GM15510 (cell line): ENCODE measurements around the gene OVOL1.

Source experiments
- POLR2A ChIP-seq: IDR thresholded peaks from 3 replicates; pipeline ENCODE4 v1.6.1; 2011; ENCODE audit warnings: borderline replicate concordance; ENCODE audit not compliant: insufficient read length; ENCODE audit errors: extremely low read depth

OVOL1 gene

DNA sequence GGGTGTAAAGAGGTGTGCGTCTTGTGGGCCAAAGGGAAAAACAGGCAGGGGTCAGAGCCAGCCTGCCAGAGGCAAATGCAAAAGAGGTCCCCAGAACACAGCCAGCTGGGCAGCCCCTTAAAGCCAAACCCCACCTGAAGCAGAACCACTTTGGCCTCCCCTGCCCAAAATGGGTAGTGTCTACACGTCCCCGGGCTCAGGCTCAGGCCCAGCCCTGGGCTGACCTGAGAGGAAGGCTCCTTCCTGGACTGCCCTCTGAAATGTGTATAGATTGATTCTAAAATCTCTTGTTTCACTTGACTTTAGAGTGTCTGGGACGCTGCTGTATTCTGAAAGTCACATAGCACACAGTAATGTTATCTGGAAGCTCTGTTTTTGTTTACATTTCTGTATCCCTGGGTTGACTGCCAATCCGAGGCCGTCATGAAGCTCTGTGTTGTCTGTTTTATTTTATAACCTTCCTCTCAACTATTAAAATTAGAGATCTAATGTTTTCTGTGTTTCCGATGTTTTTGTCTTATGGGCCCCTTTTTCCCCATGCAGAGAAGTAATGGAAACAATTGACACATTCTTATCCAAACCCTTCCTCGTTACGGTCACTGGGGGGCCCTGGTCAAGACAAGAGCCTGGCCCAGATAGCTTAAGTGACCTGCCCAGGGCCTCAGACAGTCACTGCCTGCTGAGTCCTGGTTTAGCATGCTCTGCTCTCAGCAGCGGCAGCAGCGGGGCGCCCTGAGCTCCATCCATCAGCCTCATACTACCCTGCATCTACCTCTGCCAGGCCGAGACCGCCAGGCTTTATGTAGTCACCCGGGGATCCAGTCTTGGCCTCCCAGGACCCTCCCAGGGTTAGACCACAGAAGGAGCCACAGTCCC lies 10.1 kb downstream of the OVOL1 start:
- no peak for TF ChIP-seq POLR2A

DNA sequence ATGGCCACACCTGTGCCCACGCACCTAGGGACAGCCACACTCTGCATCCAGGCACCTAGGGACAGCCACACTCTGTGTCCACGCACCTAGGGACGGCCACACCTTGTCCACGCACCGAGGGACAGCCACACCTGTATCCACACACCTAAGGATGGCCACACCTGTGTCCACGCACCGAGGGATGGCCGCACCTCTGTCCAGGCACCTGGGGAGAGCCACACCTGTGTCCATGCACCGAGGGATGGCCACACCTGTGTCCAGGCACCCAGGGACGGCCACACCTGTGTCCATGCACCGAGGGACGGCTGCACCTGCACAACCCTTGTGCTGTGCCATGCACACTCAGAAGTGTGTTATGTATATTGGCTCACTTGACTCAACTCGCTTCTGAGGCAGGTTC lies 10.8 kb downstream of the OVOL1 start:
- TF ChIP-seq POLR2A: no peak

GRCh38 chr11:65798882-65799281 lies 12.0 kb downstream of the OVOL1 start:
- no peak for TF ChIP-seq POLR2A

DNA sequence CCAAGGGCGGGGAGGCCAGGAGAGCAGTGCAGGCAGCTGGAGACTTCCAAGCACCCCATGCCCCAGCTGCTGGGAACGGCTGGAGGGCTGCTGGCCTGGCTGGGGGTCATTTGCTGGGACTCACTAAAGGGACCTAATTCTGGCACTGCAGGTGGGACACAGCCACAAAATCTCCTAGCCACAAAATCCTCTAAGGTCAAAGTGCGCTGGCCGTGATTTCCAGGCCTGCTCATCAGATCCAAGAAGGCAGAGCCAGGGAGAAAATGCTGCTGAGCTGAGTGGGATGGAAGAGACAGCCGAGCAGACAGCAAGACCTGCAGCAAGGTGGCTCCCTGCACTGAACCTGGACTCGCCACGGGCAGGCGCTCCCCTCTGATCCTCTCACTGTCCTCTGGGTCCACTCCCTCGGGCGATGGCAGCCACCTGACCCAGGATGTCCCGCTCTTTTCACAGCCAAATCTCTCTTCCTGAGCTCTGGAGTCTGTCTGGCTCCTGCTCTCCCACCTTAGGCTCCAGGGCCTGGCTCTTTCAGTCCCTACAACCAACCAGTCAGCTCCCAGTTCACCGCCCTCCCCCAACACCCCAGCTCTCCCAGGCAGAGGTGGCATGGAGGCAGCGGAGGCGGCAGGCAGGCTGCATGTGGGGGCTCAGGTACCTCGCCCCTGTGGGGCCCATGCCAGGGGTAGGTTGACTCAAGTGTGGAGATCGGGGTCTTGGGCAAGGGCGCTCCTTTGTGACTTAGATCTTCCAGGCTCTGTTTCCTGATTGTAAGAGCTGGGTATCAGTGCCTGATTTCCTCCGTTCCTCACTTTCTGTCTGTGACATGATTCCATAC lies 14.5 kb downstream of the OVOL1 start:
- no peak for TF ChIP-seq POLR2A

- no peak for TF ChIP-seq POLR2A
Observed at GRCh38 chr11:65802841-65803240, 16.0 kb downstream of the OVOL1 start.

DNA sequence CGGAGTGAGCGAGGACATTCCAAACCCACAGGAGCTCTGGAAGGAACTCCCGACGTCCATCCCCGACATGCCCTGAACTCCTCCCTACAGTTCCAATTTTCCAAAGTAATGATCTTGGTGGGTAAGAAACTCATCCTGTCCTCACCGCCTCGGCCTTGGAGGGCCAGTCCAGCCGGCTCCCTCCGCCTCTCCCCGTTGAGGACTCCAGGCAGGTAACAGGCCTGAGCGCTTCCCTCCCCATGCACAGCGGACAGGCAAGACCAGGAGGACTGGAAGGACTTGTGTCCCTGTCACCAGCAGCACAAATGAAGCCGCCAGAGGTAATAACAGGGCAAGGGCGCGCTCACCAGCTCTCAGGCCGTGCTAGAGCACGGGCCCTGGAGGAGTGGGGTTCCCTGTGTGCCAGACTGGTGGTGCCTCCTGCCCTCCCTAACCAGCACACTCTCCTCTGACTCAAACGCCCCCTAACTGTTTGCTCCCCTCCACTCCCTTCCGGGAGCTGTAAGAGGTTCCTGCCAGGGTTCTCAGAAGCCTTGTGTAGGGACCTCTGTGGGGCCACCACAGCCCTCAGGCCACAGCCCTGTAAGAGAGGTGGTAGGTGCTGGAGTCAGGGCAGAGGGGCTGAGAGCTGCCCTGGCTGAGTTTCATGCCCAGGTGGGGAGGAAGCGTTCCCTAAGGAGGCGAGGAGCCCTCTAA lies 17.1 kb downstream of the OVOL1 start:
- TF ChIP-seq POLR2A: no peak

GRCh38 chr11:65806979-65807378 lies 20.1 kb downstream of the OVOL1 start:
- no peak for TF ChIP-seq POLR2A

DNA sequence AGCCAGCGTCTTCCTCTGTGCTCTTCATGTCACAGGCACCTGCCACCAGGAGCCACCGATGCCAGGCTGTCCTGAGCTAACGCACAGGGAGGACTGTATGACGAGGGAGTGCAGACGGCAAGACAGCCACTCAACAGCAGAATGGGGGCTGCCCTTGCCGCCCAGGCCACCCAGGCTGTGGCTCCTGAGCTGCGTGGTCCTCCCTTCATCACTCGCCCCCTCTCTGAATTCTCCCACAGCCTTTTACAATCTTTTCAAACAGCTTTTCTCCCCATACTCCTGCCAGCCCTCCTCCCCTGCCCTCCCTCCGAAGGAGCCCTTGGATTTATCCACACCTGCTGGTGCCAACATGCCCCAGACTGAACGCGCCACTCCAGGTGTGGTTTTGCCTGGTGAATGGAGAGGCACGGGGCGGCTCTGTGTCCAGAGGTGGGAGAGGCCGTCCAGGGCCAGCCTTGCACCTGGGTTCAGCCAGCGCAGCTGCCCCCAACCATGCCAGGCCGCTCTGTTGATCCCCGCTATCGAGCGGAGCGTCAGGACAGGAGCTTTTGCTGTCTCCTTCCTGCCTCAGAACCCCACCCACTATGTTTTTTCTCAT lies 22.0 kb downstream of the OVOL1 start:
- no peak for TF ChIP-seq POLR2A

DNA sequence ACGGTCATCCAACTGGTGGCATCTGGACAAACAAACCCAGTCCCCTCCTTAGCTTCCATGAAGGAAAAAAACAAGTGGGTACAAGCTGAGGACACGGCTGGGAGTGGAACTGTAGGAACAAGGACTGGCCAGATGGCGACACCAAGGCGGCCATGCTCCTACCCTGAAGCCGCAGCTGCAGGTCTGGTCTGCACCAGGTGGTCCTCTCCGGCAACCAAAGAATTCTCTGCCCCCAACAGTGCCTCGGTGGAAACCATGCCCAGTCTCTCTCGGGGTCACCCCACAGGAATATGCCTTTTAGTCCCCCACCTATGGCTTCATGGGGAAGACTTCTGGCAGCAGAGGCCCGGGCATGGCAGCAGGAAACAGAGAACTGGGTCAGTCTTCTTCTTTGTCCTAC lies 22.6 kb downstream of the OVOL1 start:
- no peak for TF ChIP-seq POLR2A

DNA sequence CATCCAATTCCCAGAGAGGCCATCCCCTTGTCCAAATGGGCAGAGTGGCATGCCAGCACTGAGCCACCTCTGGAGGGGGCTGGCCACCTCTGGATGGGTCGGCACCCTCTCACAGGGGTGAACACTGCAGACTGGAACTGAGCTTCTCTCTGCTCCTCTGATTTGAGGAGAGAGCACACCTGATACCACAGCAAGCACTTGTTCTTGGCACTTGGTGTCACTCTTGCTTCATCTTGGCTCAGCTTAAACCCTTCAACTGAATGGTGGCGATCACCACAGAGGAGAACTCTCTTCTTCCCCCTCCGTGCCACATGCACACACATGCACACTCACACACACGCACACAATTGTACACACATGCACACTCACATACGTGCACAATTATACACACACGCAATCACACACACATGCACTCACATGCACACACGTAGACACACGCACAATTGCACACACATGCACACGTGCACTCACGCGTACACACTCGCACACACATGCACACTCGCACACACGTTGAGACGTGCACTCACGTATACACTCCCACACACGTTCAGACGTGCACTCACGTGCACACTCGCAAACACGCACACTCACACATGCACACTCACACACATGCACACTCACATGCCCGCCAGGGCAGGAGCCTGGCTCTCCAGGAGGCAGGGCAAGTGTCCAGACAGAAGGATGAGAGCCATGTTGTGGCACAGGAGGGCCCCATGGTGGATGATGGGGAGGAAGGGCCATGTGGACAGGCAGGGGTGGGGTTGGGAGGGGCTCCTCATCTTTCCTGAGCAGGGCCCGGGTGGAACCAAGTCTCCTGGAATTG lies 23.4 kb downstream of the OVOL1 start:
- TF ChIP-seq POLR2A: no peak

DNA sequence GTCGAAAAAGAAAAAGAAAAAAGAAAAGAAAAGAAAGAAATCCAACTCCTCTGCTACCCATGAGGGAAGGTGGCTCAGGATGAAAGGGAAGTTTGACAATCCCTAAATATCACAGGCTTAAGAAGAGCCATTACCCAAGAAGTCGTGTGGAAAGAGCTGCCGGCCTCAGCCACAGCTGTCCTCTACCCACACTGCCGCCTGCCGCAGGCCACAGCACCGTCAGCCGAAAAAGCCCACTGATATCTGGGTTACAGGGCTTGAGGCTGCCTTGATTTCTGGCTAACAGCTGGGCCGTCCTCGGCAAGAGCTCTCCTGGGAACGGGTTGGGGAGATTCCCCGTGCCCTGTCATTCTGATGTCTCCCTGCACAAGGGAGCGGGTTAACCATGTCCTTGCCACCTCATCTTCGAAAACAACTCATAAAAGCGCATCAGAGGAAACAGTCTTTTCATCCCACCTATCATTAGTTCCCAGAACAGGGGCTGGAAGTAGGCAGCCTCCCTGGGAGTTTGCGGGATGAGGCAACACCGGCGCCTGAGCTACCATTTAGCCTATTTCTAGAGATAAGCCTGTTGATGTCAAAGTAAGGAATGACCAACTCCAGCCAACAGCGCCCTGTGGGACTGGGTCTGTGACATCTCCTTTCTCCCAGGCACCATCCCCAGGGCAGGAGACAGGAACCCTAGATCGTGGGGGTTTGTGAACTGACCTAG lies 25.1 kb downstream of the OVOL1 start:
- TF ChIP-seq POLR2A: no peak

DNA sequence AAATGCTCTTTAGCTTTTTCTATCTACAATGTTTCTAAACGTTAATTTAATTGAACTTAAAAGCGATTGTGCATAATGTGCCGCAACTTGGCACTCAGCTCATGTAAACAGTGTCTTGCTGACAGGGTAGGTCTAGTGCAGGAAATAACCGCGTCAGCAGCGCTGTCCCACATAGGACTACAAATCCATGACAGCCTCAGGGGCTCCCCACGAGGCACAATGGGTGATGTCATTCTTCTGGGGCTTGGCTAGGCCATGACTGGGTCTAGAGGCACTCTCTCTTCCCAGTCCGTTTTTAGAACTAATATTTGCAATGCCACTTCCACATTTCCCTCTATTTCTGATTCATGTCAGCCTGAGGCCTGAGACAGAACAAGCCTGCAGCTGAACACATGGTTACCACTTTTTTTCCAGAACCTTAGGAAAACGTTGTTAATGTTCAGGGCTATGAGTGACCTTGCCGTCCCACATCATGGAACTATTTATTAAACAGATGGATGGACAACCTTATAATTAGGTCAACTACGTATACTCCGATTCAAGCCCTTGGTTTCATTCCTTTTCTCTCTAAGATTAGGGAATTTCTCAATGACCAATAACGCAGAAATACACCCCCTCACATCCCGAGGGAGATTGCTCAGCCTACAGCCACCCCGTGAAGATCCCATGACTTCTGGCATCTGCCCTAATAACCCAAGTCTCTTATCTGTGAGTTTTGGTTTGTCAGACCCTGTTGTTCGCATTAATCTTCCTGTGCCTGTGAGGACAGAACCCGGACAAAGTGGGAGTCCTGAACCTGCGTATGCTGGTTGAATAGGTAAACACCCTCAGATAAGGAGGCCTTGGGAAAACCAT lies 27.5 kb downstream of the OVOL1 start:
- TF ChIP-seq POLR2A: no peak

DNA sequence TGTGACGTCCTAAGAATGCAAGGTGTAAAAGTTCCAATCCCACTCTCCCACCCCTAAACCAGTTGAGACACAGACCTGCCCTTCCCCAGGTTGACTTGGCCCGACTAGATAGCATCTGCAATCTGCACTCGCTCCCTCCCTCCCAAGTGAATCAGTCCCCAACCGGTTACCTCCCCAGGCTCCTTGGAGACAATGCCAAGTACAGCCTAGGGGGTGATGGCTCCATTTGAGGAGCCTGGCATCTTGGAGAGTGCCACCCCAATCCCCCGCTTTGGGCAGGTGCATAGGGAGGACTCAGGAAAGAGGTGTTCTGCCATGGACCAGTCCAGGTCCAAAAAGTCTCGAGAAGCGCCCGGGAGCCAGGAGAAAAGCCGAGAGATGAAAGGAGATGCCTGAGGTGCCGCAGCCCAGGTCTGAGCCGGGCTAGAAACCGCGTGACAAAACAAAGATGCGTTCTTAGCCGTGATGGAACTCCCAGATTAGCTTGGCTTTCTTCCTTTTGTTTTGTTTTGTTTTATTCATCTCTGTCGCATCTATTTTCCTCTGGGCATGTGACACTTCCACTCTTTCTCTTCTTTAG lies 28.2 kb downstream of the OVOL1 start:
- no peak for TF ChIP-seq POLR2A

DNA sequence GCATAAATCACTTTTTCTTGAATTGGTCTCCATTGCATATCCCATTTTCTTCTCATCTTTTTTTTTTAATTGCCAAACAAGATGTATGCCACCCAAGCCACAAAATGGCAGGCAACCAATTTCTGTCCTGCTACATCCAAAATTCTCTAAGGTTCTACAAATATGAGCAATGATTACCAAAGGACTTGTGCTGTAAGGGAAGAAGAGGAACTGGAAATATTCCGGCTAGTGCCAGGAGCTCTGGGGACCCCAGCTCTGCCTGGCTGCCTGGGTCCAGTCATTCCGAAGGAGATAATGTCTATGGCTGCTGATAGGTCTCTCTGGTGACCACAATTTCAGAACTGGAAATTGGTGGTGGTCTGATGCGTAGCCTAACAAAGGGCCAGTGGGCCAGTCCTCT lies 29.8 kb downstream of the OVOL1 start:
- no peak for TF ChIP-seq POLR2A
